T47D (cell line): ENCODE data around the gene ZNF346.
A peak's percentile ranks its signal among the peaks of the same experiment; 100 is the strongest.

ENCODE experiments used
- DNase-seq, 2 experiments: peaks; one replicate each; pipeline versions ENCODE4 v3.0.0 to v3.0.0-alpha.2; 2011 to 2012; ENCODE audit warnings: low read depth in 1 of 2, low spot score in 1 of 2
- JUND ChIP-seq: IDR thresholded peaks from 2 replicates; pipeline ENCODE4 v1.6.1; 2012; ENCODE audit warnings: low read depth
- in situ Hi-C: cut with HindIII; loops from 2 replicates; pipeline ENCODE4 v1.10.0; 2016; ENCODE audit warnings: low sequenced_read_pairs, low pct_unique_long_range_greater_than_20kb

Gene ZNF346

DNA sequence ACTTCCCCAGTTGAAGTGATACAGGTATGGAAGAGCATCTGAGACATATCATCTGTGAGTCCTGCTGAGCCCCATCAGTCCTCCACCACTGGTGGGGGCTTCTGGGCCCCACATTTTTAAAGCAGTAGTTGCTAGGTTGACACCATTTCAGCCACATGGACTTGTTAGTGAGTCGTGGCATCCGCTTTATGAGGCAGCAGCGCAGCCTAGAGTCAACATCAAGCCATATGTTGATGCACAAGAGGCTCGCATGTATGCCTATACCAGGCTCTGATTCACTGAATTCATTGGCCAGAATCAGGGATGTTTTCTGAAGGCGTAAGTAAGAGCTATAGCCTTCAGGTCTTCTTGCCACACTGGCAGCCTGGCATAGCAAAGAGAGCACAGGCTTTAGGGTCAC, 26.8 kb downstream of the ZNF346 start:
- in situ Hi-C loops = no loop called here
- TF ChIP-seq JUND = no peak
- DNase-seq = no peak

DNA sequence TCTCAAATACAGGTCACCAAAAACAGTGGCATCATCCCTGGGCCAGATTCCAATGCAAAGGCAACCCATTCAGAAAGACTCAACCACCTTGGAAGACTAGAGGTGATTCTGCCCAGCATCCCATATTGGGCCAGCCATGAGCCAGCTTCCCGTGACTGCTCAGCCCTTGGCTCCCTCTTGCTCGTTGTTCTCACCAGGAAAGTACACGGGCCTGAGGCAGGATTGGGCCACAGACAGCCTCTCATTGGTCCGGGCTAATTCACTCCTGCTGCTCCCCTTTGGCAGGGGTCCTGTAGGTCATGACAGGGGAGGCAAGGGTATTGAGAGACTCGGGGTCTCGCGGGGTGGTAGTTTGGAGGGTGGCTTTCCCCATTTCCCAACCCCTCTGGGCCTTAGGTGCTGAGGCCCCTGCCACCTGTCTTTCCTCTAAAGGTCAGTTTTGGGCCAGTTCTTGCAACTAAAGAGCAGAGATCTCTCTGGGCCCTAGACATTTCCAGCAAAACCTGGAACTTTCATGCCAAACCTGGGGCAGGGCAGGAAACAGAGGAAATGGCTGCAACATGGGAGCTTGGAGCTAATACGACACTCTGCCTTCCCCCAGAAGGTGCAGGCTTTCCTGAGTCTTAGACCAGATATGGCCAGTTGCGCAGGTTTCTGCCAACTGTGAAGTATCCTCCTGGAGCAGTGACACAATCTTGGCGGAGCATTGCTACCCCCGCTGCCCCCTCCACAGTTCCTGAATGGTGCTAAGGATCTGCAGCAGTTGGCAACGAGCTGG, 42.2 kb downstream of the ZNF346 start:
- TF ChIP-seq JUND = no peak
- in situ Hi-C loops = no loop called here

GRCh38 chr5:177065491-177065890, 43.0 kb downstream of the ZNF346 start:
- in situ Hi-C loops = no loop called here
- TF ChIP-seq JUND = no peak

More for the DNA sequence above, 42.2 kb downstream of the ZNF346 start:
- DNase-seq = no peak

DNA sequence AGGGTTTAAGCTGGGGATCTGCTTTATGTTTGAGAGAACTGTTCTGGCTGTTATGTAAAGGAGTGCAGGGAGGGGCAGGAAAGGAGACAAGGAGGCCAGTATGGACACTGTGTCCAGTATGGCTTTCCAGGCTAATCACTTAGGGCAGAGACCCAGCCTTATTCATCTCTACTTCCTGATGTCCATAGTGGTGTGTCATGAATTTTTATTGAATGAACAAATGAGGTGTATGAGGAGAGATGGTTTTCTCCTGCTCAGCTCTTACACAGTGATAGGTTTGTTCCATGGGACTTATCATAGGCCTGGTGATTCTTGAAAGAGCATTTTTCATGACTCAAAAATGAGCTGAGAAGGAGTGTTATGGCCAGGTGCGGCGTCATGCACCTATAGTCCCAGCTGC, 43.7 kb downstream of the ZNF346 start:
- no peak for TF ChIP-seq JUND
- DNase-seq = no peak
- in situ Hi-C loops = no loop called here

More at GRCh38 chr5:177065491-177065890, 43.0 kb downstream of the ZNF346 start:
- DNase-seq = no peak

GRCh38 chr5:177067503-177067902, 45.0 kb downstream of the ZNF346 start:
- no peak for DNase-seq
- in situ Hi-C loops = no loop called here
- TF ChIP-seq JUND = no peak

- TF ChIP-seq JUND = no peak
- in situ Hi-C loops = no loop called here
- DNase-seq = no peak
Measured at GRCh38 chr5:177070536-177071191, 48.2 kb downstream of the ZNF346 start.

DNA sequence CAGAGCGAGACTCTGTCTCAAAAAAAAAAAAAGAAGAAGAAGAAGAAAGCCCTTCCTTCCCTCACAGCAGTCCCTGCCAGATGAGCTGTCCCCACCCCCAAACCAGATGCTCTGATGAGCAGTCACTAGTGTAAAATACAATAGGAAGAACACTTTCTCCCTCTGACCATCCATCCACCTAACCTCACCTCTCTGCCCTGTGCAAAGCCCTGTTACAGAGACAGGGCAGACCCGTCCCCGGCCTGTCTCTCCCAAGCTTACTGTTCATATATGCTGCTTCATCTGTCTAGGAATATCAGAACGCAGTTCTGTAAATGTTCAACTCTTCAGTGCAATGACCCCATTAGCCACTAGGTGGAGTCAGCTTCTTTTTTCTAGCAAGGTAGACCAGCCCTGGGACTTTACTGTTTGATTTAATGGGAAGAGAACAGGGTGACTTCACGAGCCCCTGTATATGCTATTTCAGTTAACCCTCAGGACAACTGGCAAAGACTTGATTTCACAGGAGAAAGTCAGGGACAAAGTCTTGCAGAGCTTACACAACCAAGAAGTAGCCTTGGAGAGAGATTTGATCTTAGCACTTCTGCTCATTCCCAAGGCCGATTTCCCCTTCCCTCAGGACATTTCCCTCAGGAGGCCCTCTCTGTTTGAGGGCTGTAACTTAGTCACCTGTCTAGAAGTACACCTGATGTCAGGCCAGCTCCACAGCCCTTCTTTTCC, 49.3 kb downstream of the ZNF346 start:
- peak; percentile 57 to 88 for DNase-seq
- no peak for TF ChIP-seq JUND
- in situ Hi-C loops = no loop called here

- TF ChIP-seq JUND = no peak
- DNase-seq = no peak
- in situ Hi-C loops = no loop called here
Measured at GRCh38 chr5:177077335-177077734, 54.8 kb downstream of the ZNF346 start.

- DNase-seq = no peak
- in situ Hi-C loops = no loop called here
- no peak for TF ChIP-seq JUND
Measured at GRCh38 chr5:177079606-177080005, 57.1 kb downstream of the ZNF346 start.

DNA sequence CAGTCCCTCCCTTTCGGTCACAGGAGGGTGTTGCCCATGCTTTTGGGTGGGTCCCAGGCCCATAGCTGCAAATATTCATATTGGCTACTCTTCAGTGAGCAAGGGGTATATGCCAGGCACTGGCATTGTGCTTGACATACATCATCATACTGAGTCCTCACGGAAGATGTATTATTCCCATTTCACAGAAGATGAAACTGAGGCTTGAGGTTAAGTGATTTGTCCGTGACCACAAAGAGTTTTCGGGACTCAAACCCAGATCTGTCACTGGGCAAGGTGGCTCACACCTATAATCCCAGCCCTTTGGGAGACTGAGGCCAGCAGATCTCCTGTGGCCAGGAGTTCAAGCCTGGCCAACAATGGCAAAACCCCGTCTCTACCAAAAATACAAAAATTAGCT, 57.8 kb downstream of the ZNF346 start:
- in situ Hi-C loops = no loop called here
- TF ChIP-seq JUND = no peak
- DNase-seq = no peak

DNA sequence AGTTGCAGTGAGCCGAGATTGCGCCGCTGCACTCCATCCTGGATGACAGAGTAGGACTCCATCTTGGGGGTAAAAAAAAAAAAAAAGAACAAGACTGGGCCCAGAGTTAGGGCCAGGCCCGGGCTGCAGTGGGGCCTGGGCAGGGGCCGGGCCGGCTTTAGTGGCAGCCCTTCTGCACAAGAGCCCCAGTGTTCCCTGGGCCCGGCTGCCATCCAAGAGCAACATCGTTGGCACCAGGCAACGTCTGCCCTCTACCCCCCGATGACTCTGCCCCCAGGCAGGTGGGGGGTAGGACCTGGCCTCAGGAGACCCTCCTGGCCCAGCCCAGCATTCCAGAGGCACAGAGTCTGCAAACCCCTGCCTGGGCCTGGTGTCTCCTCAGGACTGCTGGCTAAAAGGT, 59.4 kb downstream of the ZNF346 start:
- no peak for DNase-seq
- TF ChIP-seq JUND = no peak
- in situ Hi-C loops = no loop called here

DNA sequence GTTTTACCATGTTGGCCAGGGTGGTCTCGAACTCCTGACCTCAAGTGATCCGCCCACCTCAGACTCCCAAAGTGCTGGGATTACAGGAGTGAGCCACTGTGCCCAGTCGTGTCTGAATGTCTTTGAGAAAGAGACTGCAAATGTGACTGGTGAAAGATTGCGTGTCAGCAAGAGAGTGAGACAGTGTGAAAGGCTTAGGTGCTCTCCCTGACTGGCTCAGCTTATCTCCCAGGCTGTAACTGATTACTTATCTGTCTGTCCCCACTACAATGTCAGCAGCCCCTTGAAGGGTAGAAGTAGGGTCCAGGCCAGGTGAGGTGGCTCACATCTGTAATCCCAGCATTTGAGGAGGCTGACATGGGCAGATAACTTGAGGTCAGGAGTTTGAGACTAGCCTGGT, 60.9 kb downstream of the ZNF346 start:
- in situ Hi-C loops = no loop called here
- DNase-seq = no peak
- TF ChIP-seq JUND = no peak

DNA sequence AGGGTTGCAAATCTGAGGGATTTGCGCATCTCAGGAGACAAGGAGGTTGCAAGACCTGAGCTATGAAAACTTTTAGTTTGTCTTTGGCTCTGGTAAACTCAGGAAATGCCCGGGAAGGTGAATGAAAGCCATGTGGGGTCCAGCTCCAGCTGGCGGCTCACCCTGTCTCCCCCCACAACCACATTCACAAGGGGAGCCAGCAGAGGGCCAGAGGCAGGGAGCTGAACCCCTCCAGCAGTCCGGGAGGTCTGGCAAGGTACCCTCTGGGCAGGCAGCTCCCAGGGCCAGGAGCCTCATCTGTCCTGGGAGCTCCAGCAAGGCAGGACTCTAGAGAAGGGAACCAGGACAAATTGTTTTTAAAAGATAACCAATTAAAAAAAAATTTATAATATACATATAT, 61.7 kb downstream of the ZNF346 start:
- in situ Hi-C loops = no loop called here
- TF ChIP-seq JUND = no peak
- no peak for DNase-seq
